SHP77 treated with DMSO at 0.1 percent for 48 hours (cell line): ENCODE data around the gene DUSP10.
A peak's percentile ranks its signal among the peaks of the same experiment; 100 is the strongest.

Experiments used
- DNase-seq: peaks from one replicate; lab custom pipeline; 2025; lab: John Stamatoyannopoulos, UW

The DUSP10 gene

DNA sequence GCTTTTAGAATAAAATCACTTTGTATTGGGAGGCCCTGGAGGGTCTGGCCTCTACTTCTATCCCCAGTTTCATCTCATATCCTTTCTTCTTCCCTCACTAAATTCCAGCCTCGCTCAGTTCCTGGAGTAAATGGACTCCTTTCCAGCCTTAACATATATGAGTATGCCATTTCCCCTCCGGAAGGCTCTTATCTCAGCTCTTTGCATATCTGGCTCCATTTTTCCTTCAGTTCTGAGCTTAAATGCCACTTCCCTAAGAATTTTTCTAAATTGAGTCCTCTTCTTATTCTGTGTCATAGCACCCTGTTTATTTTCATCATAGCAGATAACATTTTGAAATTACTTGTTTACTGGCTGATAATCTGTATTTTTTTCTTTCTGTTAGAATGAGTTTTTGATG, 20.2 kb upstream of the DUSP10 start:
- DNase-seq, result no peak

DNA sequence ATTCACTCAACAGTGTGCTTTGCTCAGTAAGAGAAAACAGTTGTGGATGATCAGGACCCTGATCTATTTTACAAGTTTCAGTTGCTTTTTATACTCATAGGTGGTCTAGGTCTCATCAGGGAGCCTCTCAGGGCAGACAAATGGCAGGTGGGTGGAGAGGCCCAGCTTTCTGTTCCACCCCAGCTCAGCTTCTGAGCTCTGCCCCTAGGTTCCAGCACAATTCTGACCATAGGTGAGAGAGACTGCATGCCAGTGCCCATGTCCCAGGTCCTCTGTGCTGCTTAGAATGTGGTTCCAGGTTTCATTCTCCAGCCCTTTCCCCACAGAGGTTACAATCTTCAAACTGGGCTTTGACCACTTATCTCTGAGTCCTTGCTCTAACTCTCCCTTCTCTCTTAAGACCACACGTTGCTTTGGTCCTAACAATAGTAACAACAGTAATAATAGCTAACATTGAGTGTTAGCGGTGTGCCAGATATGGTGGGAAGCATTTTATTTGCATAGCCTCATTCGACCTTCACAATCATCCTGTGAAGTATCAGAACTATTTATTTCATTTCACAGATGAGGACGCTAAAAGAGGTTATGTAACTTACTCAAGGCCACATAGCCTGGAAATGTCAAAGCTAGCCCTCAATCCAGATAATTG, 19.6 kb upstream of the DUSP10 start:
- no peak for DNase-seq

DNA sequence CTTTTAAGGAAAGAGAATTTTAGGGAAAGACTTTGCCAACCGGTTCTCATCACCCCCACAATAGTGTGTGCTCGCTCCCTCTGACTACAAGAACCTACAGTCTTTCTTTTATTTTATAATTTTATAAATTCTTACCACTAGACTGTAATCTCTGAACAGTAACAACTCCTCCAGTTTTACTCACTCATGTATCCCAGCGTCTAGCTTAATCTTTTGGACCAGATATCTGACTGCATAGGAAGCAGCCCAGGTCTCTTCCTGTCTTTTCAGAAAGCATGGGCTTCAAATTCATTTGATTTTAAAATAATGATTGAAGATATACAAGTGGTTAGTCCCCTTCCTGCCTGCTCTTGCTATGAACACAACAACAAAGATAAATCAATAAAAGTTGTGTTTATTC, 19.0 kb upstream of the DUSP10 start:
- DNase-seq, result no peak

DNA sequence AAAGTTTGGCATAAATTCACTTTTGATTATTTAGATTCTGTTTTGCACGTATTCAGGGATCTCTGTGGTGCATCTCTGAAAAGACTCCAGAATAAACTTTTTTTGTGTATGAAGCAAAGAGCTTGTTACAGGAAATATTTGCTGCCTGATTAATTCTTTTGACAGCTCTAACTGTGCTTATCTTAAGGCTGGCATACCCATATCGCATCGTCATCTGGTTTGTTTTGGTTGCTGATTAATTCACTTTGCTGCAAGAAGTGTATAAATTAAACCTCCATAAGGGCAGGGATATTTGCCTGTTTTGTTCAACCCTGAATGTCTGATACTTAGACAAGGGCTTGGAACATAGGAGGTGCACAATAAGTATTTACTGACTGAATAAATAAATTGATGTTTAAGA, 17.5 kb upstream of the DUSP10 start:
- no peak for DNase-seq

DNA sequence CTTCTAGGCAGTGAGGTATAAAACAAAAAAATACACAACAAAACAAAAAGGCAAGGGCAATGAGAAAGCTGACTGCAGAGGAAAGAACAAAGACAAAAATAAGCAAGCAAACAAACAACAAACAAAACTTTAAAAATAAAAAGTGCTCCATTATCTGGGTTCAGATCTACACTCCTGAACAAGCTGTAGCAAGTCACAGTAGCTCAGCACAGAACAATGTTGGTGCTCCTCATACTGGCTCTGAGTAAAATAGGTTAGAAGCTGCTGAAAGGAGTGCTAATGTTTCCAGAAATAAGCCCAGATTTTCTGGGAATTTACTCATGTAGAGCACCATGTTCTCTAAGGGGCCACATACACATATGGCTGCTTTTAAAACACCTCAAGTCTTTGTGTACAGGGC, 16.6 kb upstream of the DUSP10 start:
- DNase-seq, result no peak

DNA sequence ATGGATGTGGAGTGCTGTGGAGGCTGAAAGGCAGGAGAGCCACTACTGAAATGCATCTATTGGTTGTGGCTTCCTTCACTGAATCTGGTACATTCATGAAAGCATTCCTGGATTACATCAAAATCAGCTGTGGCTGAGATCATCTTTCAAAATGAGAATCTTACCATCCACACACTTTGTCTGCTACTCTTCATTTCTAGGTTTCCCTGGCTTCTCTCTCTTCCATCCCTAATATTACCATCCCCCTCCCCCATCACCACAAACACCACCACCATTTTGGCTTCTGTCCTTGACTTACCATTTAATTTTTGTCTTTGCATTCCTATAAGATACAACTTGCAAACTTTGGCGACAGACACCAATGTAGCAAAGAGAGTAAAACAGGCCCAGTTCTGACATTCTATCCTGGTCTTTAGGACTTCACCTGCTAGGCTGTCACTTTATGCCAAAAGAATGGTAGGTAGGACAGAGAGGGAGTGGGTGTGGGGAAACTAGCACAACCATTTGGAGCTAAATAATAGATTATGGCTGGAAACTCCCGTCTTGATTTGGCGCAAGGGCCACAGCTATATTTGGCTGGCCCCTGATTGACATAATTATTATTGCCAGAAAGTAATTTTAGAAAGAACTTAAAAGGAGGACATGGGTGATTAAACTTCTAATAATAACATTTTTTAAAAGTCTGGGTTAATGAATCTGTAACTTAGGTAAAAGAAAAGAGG, 15.1 kb upstream of the DUSP10 start:
- no peak for DNase-seq

DNA sequence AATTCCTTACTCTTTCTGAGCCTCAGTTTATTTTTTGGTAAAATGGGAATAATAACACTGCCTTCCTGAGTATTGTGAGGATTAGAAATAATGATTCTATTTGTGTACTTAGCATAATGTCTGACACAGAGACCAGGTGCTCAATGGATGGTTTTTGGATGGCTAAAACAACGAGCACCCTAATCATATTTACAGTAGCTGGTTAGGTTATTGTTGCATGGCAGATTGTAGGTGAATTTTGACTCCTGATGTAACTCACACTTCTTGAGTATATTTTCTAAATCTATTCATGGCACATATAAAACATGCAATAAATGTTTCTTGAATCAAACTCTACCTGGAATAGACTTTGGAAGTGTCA, 11.9 kb upstream of the DUSP10 start:
- no peak for DNase-seq

DNA sequence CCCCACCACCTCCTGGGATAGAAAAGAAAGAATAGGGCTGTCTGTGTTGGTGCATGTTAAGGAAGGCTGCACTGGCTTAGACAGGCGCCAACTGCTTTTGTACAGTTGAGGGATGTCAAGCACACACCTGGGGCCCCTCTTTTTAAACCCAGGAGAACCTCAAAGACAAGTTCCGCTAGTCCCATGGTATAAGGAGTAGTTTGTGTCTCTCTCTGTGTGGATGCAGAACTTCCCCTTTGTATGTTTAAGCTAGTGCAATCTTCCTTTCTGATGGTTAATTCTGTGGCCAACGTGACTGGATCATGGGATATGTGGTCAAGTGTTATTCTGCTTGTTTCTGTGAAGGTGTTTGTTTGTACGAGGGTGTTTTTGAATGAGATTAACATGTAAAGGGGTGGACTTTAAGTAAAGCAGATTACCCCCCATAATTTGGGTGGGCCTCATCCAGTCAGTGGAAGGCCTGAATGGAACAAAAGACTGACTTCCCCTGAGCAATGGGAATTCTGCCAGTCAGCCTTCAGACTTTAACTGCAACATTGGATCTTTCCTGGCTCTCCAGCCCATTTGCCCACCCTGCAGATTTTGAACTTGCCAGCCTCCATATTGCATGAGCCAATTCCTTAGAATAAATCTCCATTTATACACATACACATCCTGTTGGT, 9.5 kb upstream of the DUSP10 start:
- DNase-seq, result no peak

DNA sequence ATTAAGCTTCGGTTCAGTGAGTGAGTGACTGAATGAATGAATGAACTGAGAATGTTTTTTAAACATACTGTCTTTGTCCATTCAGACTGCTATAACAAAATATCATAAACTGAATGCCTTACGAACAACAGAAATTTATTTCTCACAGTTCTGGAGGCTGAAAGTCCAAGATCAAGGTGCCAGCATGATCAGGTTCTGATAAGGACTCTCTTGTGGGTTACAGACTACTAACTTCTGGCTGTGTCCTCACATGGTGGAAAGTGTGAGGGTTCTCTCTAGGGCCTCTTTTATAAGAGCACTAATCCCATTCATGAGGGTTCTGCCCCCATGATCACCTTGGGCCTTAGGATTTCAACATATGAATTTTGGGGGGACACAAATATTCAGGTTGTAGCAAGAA, 7.1 kb upstream of the DUSP10 start:
- no peak for DNase-seq

DNA sequence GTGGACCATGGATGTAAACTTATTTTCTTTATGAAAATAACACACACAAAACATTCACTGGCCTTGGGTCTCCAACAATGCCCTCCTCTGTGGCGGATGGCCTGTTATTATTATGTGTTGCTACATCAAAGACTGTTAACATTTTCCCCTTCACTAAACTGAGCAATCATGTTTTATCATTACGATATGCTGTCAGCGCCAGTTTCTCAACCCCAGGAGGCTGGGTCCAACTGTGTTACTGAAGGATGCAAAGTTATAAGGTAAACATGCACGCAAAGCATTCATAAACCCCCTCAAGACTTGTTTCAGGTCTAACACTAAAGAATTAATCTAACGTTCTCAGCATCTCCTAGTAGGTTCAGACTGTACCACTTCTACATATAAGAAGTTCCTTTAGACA, 6.0 kb upstream of the DUSP10 start:
- DNase-seq, result no peak

DNA sequence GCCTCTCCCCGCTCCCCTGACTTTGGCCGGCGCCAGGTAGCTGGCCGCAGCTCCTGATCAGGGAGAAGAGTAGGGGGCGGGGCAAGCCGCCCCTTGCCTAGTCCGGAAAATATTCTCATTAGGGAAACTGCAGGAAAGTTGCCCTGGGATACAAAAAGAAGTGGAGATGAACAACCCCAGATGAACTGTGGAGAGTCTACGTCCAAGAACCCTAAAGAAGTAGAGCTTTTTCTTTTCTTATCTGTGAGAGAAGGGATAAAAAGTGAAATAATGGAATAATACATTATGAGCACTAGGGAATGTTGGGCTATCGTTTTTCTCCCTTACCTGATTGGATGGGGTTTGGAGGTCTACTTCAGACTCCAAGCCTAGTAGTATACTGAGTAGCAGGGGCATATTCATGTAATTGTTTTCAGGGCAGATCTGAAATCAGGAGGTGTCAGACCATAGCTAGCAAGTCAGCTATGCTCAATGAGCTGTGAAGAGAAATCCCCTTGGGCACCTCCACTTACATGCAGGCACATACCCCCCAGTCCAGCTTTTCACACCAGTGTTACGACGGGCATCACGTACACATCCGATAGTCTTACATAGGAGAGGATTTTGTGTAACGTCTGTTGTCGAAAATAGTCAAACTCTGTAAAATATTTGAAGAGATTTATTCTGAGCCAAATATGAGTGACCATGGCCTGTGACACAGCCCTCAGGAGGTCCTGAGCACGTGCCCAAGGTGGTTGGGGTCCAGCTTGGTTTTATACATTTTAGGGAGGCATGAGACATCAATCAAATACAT, 1.7 kb upstream of the DUSP10 start:
- peak; percentile 41 for DNase-seq

DNA sequence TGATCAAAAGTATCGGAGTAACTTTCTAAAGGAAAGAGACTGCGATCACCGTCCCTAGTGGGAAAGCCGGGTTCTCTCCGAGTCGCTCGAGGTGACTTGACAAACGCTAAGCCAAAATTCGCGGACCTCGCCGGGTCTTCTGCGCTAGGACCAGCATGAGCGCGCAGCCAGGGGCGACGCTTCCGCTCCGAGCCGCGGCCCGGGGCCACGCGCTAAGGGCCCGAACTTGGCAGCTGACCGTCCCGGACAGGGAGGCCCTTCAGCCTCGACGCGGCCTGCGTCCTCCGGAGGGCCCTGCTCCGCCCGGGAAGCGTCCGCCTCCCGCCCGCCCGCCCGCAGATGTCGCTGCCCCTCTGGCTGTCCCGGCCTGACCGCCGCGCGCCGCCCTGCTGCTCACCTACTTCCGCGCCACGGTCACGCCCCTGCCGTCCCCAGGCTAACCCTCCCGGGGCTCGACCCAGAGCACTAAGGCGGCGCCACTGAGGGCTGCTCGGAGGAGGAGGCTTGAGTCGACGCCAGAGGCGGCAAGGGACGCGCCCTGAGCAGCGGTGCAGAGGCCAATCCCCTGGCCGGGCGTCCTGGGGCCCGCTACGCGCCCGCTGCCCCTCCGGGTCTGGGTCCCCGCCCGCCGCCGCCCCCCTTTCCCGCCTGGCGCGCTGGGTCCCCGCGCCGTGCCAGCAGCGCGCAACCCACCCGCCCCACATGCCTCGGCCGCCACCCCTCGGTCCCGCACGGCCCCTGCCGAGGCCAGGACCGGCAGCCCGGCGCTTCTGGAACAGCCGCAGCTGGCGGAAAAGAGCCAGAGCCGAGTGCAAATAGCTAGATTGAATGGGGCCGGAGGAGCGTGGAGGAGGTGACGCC, 896 bp upstream of the DUSP10 start:
- DNase-seq, result peak; percentile 54

DNA sequence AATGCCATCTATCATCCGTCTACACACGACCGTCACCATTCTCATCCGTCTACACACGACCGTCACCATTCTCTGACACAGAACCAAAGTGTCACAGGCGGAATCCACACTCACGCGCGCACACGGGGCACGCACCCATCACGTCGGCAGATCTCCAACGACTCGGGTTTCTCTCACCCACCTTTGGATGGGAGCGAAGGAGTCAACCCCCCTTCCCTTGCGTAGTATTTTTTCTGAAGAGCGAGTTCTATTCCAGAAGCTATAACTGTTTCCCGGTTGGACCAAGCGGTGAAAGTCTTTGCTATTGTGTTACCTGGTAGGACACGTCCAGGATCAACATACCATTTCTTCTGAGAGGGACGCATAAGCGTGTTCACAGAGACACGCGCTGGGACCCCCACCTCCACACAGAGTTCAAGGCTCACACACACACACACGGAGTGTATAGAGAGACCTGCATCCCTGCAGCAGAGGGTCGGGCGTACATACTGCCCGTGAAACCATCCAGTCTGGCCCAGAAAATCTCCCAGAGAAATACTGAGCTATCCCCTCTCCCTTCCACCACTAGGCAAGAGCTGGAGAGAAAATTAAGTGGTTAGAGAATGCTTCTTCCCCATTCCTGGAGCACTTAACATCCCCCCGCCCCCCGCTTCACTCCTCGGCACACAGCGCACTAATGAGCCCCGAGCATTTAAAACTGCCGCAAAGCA, 741 bp downstream of the DUSP10 start:
- no peak for DNase-seq

DNA sequence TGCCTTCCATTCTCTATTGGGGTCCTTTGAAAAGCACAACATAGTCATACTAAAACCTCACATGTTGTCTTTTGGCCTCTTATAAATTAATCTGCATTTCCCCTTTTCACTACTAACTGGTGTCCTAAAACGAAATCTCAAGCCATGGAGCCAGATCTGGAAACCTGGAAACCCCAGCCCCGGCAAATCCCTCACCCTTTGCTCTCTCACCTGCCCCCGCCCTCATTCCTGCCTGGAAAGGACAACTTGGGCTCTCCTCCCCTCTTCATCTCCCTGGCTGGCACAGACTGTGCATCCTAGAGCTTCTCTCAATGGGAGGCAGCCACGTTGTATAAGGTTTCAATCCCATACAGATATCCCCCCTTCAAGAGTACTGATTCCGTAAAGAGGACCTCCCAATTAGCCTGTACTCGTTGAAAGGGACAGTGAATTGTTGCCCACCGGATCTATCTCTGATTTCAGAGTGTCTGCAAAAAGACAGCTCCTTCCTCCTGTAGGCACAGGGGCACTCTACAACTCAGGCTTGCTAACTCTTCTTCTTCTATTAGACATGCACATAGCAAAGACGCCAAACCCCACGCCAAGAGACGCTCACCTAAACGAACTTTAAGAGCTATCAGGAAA, 1.4 kb downstream of the DUSP10 start:
- DNase-seq, result peak; percentile 1

DNA sequence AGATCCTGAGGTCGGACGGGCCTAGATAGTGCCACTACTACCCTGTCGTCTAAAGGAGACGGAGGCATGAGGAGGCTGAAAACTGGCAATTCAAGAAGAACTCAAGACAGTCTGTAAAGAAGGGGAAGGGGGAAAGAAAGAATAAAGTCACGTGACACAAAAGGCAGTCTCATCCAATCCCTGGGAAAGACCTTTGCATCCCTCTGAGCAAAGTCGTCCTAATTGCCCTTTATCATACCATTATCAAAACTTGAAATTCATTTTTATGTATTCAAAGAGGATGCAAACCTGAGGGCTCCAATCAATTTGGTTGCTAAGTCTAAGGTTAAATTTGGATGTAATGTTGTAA, 2.2 kb downstream of the DUSP10 start:
- DNase-seq, result no peak

DNA sequence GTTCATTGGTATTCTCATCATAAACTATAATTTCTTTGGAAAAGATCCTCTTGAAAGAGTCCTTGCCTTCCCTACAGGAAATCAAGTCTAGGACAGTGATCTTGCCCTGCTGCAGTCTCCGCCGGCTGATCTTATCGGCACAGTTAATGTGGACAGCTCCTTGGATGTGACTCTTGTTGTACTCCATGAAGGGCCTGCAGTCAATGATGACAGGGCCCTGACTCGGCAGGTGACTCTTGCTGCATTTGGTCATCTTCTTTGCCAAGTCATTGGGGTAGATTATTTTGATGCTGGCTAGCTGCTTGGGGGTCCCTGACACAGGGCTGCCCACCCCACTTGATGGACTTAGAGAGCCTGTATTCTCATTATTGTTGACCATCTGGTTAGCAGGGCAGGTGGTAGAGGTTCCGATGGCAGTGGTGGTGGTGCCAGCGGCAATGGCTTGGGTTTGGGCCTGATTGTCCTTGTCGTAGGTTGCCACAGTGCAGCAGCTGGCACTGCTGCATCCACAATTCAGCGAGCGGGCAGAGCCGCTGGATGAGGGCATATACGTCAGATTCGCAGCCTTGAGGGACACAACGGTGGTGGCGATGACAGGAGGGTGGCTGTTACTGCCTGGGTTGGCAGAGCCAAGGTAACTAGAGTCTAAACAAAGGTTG, 2.7 kb downstream of the DUSP10 start:
- no peak for DNase-seq

DNA sequence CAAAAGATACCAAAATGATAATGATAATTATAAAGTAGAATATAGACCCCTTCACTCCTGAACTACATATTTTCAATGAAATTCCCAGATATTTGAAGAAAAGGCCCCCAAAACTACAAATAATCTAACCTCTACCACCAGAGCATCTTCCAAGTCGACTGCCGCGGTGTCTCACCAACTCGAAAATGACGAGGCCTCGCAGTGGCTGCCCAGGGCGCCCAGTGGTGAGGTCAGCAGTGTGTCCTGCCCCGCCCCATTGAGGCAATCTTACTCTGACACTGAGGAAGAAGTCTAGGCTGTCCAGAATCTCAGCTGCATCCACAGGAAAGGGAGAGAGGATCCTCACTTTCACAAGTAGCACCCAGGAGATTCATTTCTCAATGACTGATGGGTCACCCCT, 5.2 kb downstream of the DUSP10 start:
- no peak for DNase-seq

DNA sequence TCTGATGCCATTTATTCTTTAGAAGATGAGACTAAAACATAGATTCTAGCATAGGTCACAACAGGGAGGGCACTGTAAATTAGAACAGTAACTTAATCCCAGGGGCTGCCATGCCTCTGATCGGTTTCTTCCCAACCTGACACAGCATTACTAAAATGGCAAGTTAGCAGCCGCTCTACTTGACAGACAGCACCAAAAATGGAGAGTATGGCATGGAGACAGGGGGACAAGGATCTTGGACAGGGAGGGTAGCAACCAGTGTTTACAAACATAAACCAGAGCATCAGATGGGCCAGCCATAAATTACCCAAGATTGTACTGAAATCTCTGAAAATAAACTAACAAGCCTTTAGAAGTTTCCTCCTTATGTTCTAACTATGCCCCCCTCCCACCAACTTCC, 5.9 kb downstream of the DUSP10 start:
- no peak for DNase-seq

DNA sequence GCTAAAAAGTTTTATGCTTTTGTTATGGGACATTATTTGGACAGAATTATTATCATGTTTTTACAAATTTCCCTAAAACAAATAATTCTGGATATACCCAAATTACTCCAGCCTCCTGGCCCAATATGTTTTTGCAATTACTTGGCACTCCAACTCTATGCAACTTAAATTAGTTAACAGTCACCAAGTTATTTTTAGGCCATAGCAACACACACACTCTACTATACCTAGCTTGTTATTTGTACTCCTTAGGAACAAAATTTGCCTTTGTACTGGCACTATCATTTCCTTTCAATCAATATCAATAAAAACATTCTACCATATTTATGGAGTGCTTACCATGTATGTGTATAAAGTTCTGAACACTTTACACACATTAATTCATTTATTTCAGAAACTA, 7.7 kb downstream of the DUSP10 start:
- DNase-seq, result no peak

DNA sequence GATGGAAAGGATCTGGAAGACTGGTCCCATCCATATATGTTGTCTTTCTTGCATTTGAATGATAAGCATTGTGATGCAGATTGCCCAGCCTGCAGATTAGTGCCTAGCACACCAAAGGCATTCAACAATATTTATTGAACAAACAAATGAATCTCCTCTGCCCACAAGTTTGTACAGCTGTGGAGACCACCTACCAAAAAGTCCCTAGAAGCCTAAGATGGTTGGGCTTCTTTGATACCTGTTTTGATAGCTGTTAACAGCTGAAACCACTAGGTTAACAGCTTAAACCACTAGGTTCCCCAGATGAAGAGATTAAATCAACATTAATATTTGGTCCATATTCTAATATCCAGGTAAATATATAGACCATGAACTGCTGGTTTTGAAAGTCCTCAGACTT, 9.8 kb downstream of the DUSP10 start:
- no peak for DNase-seq
